Glomerular visceral epithelial cell (primary cell): ENCODE measurements around the gene POLRMT.
"Not testable (repeated sequence)": the region's sequence is repeated elsewhere in the genome, so short reads cannot be mapped to it uniquely, and the experiment has no call there.

Experiments used
- DNase-seq: peaks from one replicate; pipeline ENCODE4 v3.0.0-alpha.2; 2016; ENCODE audit errors: extremely low spot score

The POLRMT gene

DNA sequence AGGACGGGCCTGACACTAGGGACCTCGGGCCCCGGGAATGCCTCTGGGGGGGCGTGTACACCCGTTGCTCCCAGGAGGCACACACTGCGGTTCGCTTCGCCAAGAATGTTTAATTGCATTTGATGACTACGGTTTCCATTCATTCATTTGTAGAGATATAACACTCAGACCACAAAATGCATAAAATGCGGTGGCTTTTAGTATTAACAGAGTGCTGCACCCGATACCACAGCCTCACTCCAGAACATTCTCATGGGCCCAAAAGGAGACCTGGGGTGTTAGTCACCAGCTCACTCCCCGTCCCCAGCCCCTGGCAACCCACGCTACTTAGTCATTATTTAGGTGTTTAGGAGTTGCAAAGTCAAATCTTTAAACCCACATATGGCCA, 21.9 kb downstream of the POLRMT start:
- DNase-seq = peak; percentile 97

DNA sequence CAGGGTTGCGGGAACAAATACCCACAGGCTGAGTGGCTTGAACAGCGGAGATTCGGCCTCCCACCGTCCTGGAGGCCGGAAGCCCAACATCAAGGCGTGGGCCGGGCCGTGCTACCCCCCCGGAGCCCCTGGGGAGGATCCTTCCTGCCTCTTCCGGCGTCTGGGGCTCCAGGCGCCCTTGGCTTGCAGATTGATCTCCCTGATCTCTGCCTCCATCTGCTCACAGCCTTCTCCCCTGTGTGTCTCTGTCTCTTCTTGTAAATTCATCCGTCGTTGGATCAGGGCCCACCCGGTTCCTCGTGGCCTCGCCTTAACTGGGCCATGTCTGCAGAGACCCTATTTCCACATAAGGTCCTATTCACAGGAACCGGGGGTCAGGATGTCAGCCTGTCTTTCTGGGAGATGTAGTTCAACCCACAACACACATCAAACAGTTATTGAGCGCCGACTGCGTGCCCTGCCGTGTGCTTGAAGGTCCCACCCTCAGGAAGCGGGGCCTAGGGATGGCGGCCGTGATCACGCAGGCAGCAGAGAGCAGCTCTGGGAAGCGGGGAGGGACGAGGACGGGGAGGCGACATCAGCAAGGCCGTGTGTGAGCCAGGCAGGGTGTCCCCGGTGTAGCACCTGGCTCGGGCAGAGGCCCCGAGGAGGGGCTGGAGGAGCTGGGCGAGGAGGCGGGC, 22.4 kb downstream of the POLRMT start:
- DNase-seq = peak; percentile 92

DNA sequence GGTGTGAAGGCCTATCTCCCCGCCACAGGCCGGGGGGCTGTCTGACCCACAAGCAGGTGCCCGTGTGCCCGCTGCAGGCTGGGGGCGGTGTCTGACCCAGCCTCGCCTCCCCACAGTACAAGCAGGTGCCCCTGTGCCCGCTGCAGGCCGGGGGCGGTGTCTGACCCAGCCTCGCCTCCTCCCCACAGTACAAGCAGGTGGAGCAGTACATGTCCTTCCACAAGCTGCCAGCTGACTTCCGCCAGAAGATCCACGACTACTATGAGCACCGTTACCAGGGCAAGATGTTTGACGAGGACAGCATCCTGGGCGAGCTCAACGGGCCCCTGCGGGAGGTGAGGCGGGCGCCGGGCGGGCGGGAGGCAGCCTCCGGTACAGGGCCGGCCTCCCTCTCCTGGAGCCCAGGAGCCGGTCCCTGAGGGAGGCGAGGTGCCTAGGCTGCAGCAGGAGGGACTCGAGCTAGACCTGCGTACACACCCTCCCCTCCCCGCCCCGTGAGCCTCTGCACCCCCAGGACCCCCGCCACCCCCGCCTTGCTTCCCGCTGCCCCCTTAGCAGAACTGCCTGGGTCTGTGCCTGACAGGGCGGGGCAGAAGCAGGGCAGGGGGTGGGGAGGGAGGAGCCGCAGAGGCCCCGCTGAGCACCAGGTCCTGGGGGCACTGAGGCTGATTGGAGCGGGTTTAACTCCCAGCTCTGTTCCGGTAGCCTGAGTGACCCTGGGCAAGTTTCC, 23.1 kb downstream of the POLRMT start:
- DNase-seq = no peak

DNA sequence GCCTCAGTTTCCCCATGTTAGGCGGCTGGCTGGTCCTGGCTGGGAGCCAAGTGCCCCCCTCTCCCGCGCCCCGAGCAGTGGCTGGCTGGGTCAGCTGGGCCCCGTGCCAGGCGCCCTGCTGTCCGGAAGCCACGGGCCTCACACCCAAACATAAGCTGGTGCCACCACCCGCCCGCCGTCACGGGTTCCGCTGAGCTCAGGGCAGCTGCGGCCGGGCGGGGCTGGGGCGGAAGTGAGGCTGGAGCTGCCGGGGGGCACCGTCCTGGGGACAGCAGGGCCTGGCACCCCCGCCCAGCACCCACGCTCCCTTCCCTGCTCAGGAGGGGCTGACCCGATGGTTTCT, 24.4 kb downstream of the POLRMT start:
- peak; percentile 64 for DNase-seq

DNA sequence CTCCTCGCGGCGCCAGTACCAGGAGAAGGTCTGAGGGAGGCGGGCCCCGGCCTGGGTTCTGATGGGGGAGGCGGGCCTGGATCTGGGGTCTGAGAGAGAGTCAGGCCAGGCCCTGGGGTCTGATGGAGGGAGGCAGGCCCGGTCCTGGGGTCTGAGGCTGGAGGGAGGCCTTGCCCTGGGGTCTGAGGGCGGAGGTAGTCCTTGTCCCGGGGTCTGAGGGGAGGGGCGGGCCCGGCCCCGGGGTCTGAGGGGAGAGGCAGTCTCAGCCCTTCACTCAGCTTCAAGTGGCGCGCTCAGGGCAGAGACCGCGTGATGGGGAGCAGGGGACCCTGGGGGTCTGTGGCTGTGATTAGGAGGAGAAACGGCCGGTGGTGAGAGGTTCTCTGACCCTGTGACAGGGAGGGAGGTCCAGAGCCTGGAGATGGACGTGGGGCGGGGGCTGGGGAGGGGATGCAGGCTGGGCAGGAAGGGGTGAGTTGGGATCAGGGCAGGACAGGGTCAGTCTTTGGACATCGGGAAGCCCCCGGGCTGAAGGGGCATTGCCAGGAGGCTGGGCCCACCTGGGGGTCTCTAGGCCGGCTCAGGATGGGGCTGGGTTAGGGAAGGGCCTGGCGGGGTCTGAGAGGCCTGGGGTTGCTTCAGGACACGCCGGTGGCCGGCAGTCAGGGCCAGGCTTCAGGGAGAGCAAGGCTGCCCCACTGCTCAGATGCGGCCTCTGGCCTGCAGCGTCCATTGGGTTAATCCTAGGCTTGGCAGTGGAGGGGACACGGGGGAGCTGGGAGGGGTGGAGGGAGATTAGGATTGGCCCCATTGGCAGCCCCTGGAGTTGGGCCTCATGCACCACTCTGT, 25.0 kb downstream of the POLRMT start:
- no peak for DNase-seq

DNA sequence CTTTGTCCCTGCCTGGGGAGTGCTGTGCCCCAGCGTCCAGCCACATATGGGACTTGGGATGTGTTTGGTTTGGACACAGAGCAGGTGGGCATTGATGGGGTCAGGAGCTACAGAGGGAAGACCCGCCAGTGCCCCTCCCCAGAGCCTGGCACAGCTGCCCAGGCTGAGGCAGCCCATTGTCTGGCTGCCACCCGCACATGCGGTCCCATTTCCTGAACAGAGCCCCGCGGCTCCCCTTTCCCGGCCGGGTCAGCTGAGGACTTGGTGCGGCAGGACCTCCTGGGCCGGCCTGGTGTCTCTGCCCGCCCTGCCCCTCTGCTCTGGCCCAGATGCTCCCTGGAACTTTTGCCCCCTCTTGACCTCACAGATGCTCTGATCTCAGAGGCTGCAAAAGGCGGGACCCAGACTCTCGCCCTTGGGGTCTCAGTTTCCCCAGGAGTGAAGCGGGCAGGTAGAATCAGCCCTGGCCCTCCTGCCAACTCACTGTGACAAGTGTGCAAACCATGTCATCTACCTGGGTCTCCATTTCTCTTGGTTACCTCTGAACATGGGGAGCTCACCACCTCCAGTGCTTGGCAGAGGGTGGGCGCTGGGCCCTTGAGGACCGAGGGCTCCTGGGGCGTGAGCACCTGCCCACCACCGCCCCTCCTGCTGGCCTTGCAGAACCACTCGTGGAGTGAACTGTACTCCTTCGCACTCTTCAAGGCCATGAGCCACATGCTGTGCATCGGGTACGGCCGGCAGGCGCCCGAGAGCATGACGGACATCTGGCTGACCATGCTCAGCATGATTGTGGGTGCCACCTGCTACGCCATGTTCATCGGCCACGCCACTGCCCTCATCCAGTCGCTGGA, 25.8 kb downstream of the POLRMT start:
- no peak for DNase-seq

DNA sequence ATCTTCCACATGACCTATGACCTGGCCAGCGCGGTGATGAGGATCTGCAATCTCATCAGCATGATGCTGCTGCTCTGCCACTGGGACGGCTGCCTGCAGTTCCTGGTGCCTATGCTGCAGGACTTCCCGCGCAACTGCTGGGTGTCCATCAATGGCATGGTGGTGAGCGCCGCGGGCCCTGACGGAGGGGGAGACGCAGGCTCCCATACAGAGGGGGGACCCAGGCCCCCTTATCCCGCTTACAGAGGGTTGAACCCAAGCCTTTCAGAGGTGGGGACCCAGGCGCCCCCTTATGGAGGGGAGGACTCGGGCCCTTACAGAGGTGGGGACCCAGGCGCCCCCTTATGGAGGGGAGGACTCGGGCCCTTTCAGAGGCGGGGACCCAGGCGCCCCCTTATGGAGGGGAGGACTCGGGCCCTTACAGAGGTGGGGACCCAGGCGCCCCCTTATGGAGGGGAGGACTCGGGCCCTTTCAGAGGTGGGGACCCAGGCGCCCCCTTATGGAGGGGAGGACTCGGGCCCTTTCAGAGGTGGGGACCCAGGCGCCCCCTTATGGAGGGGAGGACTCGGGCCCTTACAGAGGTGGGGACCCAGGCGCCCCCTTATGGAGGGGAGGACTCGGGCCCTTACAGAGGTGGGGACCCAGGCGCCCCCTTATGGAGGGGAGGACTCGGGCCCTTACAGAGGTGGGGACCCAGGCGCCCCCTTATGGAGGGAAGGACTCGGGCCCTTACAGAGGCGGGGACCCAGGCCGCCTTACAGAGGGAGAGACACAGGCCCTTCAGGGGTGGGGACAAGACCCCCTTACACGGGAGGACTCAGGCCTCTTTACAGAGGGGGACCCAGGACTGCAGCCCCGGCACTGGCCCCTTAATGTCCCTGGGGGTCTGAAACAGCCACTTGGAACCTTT, 28.0 kb downstream of the POLRMT start:
- not testable (repeated sequence) for DNase-seq

DNA sequence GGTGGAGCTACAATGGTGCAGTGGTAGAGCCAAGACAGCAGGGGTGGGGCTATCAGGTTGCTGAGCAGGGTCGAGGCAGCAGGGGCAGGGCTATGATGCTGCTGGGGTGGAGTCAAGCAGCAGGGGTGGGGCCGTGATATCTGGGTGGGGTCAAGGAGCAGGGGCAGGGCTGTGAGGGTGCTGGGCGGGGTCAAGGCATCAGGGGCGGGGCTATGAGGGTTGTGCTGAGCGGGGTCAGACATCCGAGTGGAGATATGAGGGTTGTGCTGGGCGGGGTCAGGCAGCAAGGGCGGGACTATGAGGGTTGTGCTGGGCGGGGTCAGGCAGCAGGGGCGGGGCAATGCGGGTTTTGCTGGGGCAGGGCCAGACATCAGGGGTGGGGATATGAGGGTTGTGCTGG, 29.0 kb downstream of the POLRMT start:
- DNase-seq = no peak

DNA sequence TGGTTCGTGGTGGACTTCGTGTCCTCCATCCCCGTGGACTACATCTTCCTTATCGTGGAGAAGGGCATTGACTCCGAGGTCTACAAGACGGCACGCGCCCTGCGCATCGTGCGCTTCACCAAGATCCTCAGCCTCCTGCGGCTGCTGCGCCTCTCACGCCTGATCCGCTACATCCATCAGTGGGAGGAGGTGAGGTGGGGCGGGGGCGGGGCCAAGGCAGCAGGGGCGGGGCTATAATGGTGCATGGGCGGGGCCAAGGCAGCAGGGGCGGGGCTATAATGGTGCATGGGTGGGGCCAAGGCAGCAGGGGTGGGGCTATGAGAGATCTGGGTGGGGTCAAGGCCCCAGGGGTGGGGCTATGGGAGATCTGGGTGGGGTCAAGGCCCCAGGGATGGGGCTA, 29.6 kb downstream of the POLRMT start:
- DNase-seq = not testable (repeated sequence)

DNA sequence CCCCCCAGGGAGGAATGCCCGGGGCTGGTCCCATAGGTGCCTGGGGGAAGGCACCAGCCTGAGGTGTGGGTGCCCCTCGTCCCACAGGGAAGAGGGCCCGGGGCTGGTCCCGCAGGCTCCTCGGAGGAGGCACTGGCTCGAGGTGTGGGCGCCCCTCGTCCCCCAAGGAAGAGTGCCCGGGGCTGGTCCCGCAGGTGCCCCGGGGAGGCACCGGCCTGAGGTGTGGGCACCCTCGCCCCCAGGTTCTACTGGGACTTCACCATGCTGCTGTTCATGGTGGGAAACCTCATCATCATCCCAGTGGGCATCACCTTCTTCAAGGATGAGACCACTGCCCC, 30.1 kb downstream of the POLRMT start:
- DNase-seq = not testable (repeated sequence)

DNA sequence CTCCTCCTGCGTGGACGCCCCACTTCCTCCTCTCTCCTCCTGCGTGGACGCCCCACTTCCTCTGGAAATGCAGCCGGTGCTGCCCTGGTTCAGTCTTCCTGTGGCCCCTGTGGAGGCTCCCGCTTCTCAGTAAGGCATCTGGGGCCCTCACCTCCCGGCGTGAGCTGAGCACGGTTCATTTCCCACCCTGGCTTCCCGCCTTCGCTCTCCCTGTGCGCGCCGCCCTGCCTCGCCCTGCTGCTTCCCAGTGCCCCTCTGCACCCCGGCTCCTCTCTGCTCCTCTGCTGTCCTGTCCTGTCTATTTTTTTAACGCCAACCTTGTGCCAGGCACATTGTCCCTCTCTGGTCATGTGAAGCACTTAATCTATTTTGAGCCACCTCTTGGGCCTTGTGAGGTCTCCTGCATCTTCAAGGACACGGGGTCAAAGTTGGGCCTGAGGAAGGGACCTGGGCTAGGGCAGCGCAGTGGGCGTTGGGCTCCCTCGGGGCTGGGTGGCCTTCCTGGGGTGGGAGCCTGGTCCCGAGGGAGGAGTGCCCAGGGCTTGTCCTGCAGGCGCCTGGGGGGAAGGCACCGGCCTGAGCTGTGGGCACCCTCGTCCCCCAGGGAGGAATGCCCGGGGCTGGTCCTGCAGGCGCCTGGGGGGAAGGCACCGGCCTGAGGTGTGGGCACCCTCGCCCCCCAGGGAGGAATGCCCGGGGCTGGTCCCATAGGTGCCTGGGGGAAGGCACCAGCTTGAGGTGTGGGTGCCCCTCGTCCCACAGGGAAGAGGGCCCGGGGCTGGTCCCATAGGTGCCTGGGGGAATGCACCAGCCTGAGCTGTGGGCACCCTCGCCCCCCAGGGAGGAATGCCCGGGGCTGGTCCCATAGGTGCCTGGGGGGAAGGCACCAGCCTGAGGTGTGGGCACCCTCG, 30.7 kb downstream of the POLRMT start:
- DNase-seq = no peak

DNA sequence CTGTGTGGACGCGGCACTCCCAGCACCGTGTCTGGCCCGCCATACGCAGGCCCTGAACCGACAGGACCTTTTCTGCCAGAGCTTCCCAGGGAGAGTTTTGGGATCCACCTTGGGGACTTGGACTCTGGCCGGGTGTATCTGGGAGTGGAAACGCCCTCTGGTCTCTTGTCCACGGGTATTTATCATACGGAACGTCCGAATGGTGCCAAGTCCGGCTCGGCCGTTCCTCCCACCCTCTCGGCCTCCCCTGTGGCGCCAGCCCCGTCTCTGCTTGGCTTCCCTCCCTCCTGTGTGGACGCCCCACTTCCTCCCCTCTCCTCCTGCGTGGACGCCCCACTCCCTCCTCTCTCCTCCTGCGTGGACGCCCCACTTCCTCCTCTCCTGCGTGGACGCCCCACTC, 31.5 kb downstream of the POLRMT start:
- DNase-seq = no peak

DNA sequence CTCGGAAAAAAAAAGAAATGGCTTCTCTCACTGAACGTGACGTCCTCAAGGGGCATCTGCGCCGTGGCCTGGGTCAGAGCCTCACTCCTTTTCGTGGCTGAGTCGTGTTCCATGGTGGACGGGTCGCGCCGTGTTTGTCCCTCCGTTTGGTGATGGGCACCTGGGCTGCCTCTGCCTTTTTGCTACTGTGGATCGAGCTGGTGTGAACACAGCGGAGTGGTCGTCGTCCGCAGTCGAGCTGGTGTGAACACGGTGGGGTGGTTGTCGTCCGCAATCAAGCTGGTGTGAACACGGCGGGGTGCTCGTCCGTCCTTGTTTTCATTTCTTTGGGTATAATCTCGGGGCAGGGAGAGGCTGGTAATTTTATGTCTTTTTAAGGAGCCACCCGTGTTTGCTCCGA, 32.0 kb downstream of the POLRMT start:
- no peak for DNase-seq

DNA sequence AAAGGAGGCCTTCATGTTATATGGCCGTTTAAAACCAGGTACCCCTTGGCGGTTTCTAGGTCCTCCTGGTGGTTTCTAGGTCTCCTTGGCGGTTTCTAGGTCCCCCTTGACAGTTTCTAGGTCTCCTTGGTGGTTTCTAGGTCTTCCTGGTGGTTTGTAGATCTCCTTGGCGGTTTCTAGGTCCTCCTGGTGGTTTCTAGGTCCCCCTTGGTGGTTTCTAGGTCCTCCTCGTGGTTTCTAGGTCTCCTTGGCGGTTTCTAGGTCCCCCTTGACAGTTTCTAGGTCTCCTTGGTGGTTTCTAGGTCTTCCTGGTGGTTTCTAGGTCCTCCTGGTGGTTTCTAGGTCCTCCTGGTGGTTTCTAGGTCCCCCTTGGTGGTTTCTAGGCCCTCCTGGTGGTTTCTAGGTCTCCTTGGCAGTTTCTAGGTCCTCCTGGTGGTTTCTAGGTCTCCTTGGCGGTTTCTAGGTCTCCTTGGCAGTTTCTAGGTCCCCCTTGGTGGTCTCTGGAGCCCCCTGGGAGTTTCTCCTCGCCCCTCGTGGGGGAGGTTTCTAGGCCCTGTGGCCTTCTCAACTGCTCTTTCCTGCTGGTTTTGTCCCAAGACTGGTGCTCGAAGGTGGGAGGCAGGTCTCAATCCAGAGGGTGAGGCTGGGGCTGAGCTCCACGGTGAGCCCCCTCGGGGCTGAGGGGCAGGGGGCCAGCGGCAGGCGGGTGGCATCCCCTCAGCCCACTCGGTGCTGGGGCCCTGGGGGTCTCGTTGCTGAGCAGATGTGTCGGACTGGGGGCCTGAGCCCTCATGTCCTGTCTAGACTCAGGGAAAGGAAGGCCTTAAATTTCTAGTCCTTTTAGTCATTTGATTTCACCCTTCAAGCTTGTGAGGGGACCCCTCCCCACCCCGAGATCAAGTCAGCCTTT, 35.7 kb downstream of the POLRMT start:
- DNase-seq = no peak

DNA sequence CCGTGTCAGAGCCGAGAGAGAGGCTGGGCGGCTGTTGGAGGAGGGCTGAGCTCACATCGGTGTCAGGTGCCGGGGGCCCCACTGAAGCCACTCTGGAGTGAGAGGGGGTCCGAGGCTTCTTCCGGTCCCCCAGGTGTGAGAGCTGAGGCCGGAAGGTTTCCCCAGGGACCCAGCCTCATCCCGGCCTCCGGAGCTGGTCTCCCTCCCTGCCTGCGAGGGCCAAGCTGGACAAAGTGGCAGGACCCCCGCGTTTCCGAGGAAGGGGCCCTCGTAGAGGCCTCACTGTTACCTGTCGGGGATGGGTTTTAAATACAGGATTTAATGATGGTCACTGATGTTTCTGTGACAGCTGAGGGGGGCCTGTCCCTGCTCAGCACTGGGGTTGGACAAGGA, 37.1 kb downstream of the POLRMT start:
- DNase-seq = no peak

DNA sequence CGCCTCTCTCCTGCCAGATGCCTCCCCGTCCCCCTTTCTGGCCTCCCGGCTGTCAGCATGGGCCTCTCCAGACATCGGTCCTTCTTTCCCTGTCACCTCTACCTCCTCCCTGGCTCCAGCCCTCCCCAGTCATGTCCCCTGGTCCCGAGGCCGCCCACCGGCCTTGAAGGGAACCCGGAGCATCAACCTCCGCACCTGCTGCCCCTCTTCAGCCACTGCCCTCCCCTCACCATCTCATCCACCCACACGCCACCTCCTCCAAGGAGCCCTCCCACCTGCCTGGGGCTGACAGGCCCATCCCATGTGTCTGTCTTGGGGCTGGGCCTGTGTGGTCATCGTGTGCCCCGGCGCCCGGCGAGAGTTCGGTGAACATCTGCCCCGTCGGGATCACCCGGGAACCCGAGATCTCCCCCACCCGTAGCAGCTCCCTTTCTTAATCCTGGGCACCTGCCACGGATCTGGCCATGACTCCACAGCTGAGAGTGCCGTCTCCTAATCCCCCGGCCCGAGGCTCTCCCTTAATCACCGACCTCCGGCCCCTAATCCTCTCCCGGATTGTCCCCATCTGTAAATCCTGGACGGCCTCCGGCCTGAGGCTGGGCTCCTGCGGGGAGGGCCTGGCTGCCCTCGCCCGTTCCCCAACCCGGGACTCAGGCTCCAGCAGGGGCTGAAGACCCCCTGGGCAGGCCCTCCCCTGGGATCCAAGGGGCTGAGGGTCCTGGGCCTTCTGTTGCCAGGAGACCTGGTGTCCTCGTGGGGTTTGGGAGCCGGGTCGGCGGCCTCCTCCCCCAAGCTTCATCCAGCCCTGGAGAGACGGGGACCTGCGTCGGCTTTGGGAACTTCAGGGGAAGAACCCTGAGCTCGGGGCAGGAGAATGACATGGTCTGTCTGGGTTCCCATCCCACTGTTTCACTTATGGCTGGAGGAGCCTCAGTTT, 37.7 kb downstream of the POLRMT start:
- DNase-seq = no peak

DNA sequence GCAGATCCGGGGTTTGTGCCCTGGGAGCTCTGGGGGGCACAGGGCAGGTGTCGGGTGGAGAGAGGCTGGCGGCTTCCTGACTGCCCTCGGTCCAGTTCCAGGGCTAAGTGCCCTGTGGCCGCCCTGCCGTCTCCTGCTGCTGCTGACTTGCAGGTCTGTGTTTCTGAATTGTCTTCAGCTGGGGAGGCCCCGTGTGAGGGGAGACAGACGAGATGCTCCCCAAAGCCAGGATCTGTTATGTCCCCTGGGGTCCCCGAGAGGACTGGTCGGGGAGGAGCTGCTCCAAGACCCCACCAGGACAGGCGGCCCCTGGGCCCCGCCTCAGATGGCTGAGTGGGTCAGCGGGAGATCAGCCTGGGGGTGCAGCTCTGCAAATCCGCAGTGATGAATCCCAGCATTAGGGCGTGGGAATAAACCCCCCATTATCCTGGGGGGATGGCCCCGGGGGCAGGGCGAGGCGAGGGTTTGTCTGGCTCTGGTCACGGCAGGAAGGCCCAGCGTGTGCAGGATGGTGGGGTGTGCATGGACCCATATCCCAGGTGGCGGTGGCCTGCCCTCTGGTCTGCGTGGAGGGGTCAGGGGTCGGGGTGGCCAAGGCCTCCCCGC, 39.0 kb downstream of the POLRMT start:
- no peak for DNase-seq
